SU-DHL-6 (cell line): ENCODE results near the gene DAPK1.

Source experiments
- H2AFZ ChIP-seq: fragments of 200-600 bp; sonication (generic); 2 replicates; pipeline ENCODE4 v1.6.1; 2014; ENCODE audit warnings: low read depth, mild to moderate bottlenecking, moderate library complexity, mixed read lengths, antibody characterized with exemption, low read length; ENCODE audit not compliant: severe bottlenecking
- H3F3A ChIP-seq: fragments of 200-600 bp; shearing (Covaris generic); 2 replicates; pipeline ENCODE4 v1.6.0; 2016; ENCODE audit warnings: antibody characterized with exemption, mild to moderate bottlenecking; ENCODE audit not compliant: insufficient read depth
- H3K27ac ChIP-seq: fragments of 200-600 bp; sonication (generic); 2 replicates; pipeline ENCODE4 v1.5.1; 2016; ENCODE audit warnings: low read depth, mild to moderate bottlenecking, low read length, moderate library complexity, mixed read lengths
- H3K27me3 ChIP-seq: fragments of 200-600 bp; sonication (generic), shearing (Covaris generic); 2 replicates; pipeline ENCODE4 v1.6.0; 2014; ENCODE audit warnings: mild to moderate bottlenecking, low read length
- H3K36me3 ChIP-seq: fragments of 200-600 bp; sonication (generic); 2 replicates; pipeline ENCODE4 v1.6.1; 2014; ENCODE audit warnings: mild to moderate bottlenecking, low read length, mixed read lengths
- H3K4me2 ChIP-seq: fragments of 300-600, 200-600 bp; shearing (Covaris generic), sonication (generic); 2 replicates; pipeline ENCODE4 v1.6.0; 2014; ENCODE audit warnings: low read length, low read depth, mild to moderate bottlenecking; ENCODE audit not compliant: poor library complexity, severe bottlenecking
- H3K4me3 ChIP-seq: fragments of 200-600 bp; sonication (generic); 2 replicates; pipeline ENCODE4 v1.5.1; 2014; ENCODE audit warnings: antibody characterized with exemption, low read length, mild to moderate bottlenecking, mixed read lengths; ENCODE audit not compliant: insufficient read depth, poor library complexity, severe bottlenecking
- H3K79me2 ChIP-seq: fragments of 200-600 bp; sonication (generic); 2 replicates; pipeline ENCODE4 v1.6.1; 2014; ENCODE audit warnings: mild to moderate bottlenecking, low read length, moderate library complexity; ENCODE audit not compliant: insufficient read depth
- H3K9ac ChIP-seq: fragments of 200-600 bp; sonication (generic); 2 replicates; pipeline ENCODE4 v1.7.0; 2014; ENCODE audit warnings: mild to moderate bottlenecking, low read length
- H3K9me2 ChIP-seq: fragments of 200-600 bp; sonication (generic); replicated peaks from 2 replicates; pipeline ENCODE4 v1.6.1; 2014; ENCODE audit warnings: low read length; ENCODE audit not compliant: insufficient read depth
- H3K9me3 ChIP-seq: fragments of 200-600 bp; sonication (generic); 2 replicates; pipeline ENCODE4 v1.6.1; 2014; ENCODE audit warnings: low read length, mixed read lengths; ENCODE audit not compliant: insufficient read depth
- H4K20me1 ChIP-seq: fragments of 200-600 bp; sonication (generic); 2 replicates; pipeline ENCODE4 v1.6.1; 2014; ENCODE audit warnings: low read depth, mild to moderate bottlenecking, antibody characterized with exemption, low read length, moderate library complexity, mixed read lengths
- CTCF ChIP-seq: fragments of 200-600 bp; sonication (generic); IDR thresholded peaks from one replicate; pipeline ENCODE4 v1.5.1; 2017; ENCODE audit warnings: antibody characterized with exemption, mild to moderate bottlenecking, low read length, moderate library complexity; ENCODE audit not compliant: insufficient read depth, poor library complexity, severe bottlenecking
- EZH2phosphoT487 ChIP-seq: fragments of 200-600 bp; sonication (generic), shearing (Covaris generic); conservative IDR thresholded peaks from 2 replicates; pipeline ENCODE4 v1.6.1; 2018; ENCODE audit warnings: mild to moderate bottlenecking, antibody characterized with exemption, low read length, moderate library complexity, mixed read lengths

Gene DAPK1

GRCh38 chr9:87622923-87623322 lies 125.3 kb downstream of the DAPK1 start:
- Histone ChIP-seq H3K9ac (no peak overlapping the region), H3F3A (no peaks in the 10 kb centered on the region), H3K9me2 (no peaks in the 10 kb centered on the region), H4K20me1 (no peaks in the 10 kb centered on the region), H3K36me3 (no peaks in the 10 kb centered on the region), H3K27me3 (no peaks in the 10 kb centered on the region), H3K4me3 (no peak overlapping the region), H3K79me2 (no peaks in the 10 kb centered on the region), H3K9me3 (no peaks in the 10 kb centered on the region), H3K27ac (no peak overlapping the region), H3K4me2 (no peak overlapping the region), H2AFZ (no peak overlapping the region)
- TF ChIP-seq CTCF (no peak), EZH2phosphoT487 (no peak)

- no peak overlapping the region for H3K27ac ChIP-seq
- H3F3A ChIP-seq = no peaks in the 10 kb centered on the region
- no peaks in the 10 kb centered on the region for H3K9me3 ChIP-seq
- H3K4me2 ChIP-seq = no peak overlapping the region
- H3K79me2 ChIP-seq = no peaks in the 10 kb centered on the region
- H2AFZ ChIP-seq = no peak overlapping the region
- no peaks in the 10 kb centered on the region for H3K27me3 ChIP-seq
- no peak overlapping the region for H3K9ac ChIP-seq
- H4K20me1 ChIP-seq = no peaks in the 10 kb centered on the region
- TF ChIP-seq CTCF (no peak), EZH2phosphoT487 (no peak)
- H3K9me2 ChIP-seq = no peaks in the 10 kb centered on the region
- H3K36me3 ChIP-seq = no peaks in the 10 kb centered on the region
- no peak overlapping the region for H3K4me3 ChIP-seq
These were observed 130.7 kb downstream of the DAPK1 start for GRCh38 chr9:87628346-87628745.

- H3K27me3 ChIP-seq = no peaks in the 10 kb centered on the region
- no peak overlapping the region for H3K9ac ChIP-seq
- no peak overlapping the region for H2AFZ ChIP-seq
- TF ChIP-seq CTCF (no peak), EZH2phosphoT487 (no peak)
- no peak overlapping the region for H3K27ac ChIP-seq
- H3K9me2 ChIP-seq = no peaks in the 10 kb centered on the region
- H3K9me3 ChIP-seq = no peaks in the 10 kb centered on the region
- H3K4me3 ChIP-seq = no peak overlapping the region
- no peaks in the 10 kb centered on the region for H3K79me2 ChIP-seq
- no peaks in the 10 kb centered on the region for H3F3A ChIP-seq
- H3K36me3 ChIP-seq = no peaks in the 10 kb centered on the region
- H4K20me1 ChIP-seq = no peaks in the 10 kb centered on the region
- H3K4me2 ChIP-seq = no peak overlapping the region
These were observed 131.4 kb downstream of the DAPK1 start for GRCh38 chr9:87629104-87629503.

GRCh38 chr9:87630266-87630665 lies 132.6 kb downstream of the DAPK1 start:
- no peak overlapping the region for H3K4me2 ChIP-seq
- H3K27me3 ChIP-seq = no peaks in the 10 kb centered on the region
- H3K9me3 ChIP-seq = no peaks in the 10 kb centered on the region
- no peaks in the 10 kb centered on the region for H3K36me3 ChIP-seq
- no peaks in the 10 kb centered on the region for H3K9me2 ChIP-seq
- H4K20me1 ChIP-seq = no peaks in the 10 kb centered on the region
- TF ChIP-seq CTCF = no peak
- TF ChIP-seq EZH2phosphoT487 = no peak
- no peaks in the 10 kb centered on the region for H3K79me2 ChIP-seq
- no peak overlapping the region for H3K27ac ChIP-seq
- no peak overlapping the region for H3K9ac ChIP-seq
- no peaks in the 10 kb centered on the region for H3F3A ChIP-seq
- no peak overlapping the region for H3K4me3 ChIP-seq
- no peak overlapping the region for H2AFZ ChIP-seq
